WTC11 (cell line): Measurements from ENCODE around the gene TRPV5. TPM values are rescaled to one million over a fixed set of nuclear protein-coding genes. Genes with fewer than 3 reads are reported as not detected.

Experiments used
- ATAC-seq: fragments of 200-7000 bp; cut with Tn5 transposase; 2 replicates; pipeline ENCODE4 v1.10.0; 2021; ENCODE audit warnings: mild to moderate bottlenecking, moderate library complexity
- CTCF ChIA-PET: fragments of 300-600 bp; sonication (Branson Sonifier 250); formaldehyde crosslinking; loops from one replicate; lab custom pipeline; 2021; ENCODE audit warnings: antibody characterized with exemption; lab: Charles Lee
- POLR2A ChIA-PET: fragments of 350-600 bp; sonication (Branson Sonifier 250); formaldehyde crosslinking; loops from one replicate; lab custom pipeline; 2021; ENCODE audit warnings: antibody characterized with exemption; lab: Charles Lee
- DNase-seq: peaks from one replicate; pipeline ENCODE4 v3.0.0; 2021; ENCODE audit warnings: low spot score
- H3K27ac Mint-ChIP-seq: 2 replicates; pipeline ENCODE4 v1.8.0; 2021; ENCODE audit warnings: mixed read lengths
- H3K27me3 Mint-ChIP-seq: 2 replicates; pipeline ENCODE4 v1.8.0; 2021; ENCODE audit warnings: low read depth, mild to moderate bottlenecking, moderate library complexity, mixed read lengths
- H3K36me3 Mint-ChIP-seq: 2 replicates; pipeline ENCODE4 v1.8.0; 2021; ENCODE audit warnings: mixed read lengths
- H3K4me1 Mint-ChIP-seq: 2 replicates; pipeline ENCODE4 v1.8.0; 2022; ENCODE audit warnings: mixed read lengths
- H3K4me3 Mint-ChIP-seq: 2 replicates; pipeline ENCODE4 v1.8.0; 2021; ENCODE audit warnings: mild to moderate bottlenecking, moderate library complexity, mixed read lengths
- H3K9me3 Mint-ChIP-seq: 2 replicates; pipeline ENCODE4 v1.8.0; 2021; ENCODE audit warnings: mixed read lengths
- E2F4 ChIP-seq: sonication (generic); formaldehyde crosslinking; IDR thresholded peaks from 2 replicates; pipeline ENCODE4 v1.8.1; 2022; ENCODE audit warnings: low read depth, mild to moderate bottlenecking, moderate library complexity, missing genetic modification reagents, borderline replicate concordance
- FOXP1 ChIP-seq: sonication (generic); formaldehyde crosslinking; IDR thresholded peaks from 2 replicates; pipeline ENCODE4 v1.8.0; 2022; ENCODE audit warnings: missing genetic modification reagents, mild to moderate bottlenecking, moderate library complexity, borderline replicate concordance
- GABPB1 ChIP-seq: sonication (generic); formaldehyde crosslinking; IDR thresholded peaks from 2 replicates; pipeline ENCODE4 v1.8.1; 2023; ENCODE audit warnings: mild to moderate bottlenecking, missing genetic modification reagents
- HMGA2 ChIP-seq: fragments of 250-450 bp; sonication (Bioruptor Pico); IDR thresholded peaks from 2 replicates; pipeline ENCODE4 v1.4.0; 2021; ENCODE audit warnings: mild to moderate bottlenecking, moderate library complexity
- JUN ChIP-seq: sonication (generic); formaldehyde crosslinking; IDR thresholded peaks from 2 replicates; pipeline ENCODE4 v1.8.0; 2023; ENCODE audit warnings: mild to moderate bottlenecking, missing genetic modification reagents
- KAT7 ChIP-seq: sonication (generic); formaldehyde crosslinking; IDR thresholded peaks from 2 replicates; pipeline ENCODE4 v1.8.1; 2023; ENCODE audit warnings: missing genetic modification reagents, mild to moderate bottlenecking, borderline replicate concordance
- MXD4 ChIP-seq: fragments of 250-450 bp; sonication (Bioruptor Pico); IDR thresholded peaks from 2 replicates; pipeline ENCODE4 v1.8.0; 2021; ENCODE audit warnings: mild to moderate bottlenecking, moderate library complexity, borderline replicate concordance
- MYBL2 ChIP-seq: sonication (generic); formaldehyde crosslinking; IDR thresholded peaks from 2 replicates; pipeline ENCODE4 v1.8.1; 2023; ENCODE audit warnings: mild to moderate bottlenecking, moderate library complexity, missing genetic modification reagents
- NR2C2 ChIP-seq: sonication (generic); formaldehyde crosslinking; IDR thresholded peaks from 2 replicates; pipeline ENCODE4 v1.8.0; 2022; ENCODE audit warnings: mild to moderate bottlenecking, missing genetic modification reagents
- SOX15 ChIP-seq: fragments of 250-450 bp; sonication (Bioruptor Pico); IDR thresholded peaks from 2 replicates; pipeline ENCODE4 v1.9.0; 2021; ENCODE audit warnings: mild to moderate bottlenecking
- STAT6 ChIP-seq: sonication (generic); formaldehyde crosslinking; conservative IDR thresholded peaks from 2 replicates; pipeline ENCODE4 v1.8.1; 2023; ENCODE audit warnings: mild to moderate bottlenecking, low read depth, missing genetic modification reagents, moderate library complexity
- ZNF232 ChIP-seq: sonication (generic); formaldehyde crosslinking; IDR thresholded peaks from 2 replicates; pipeline ENCODE4 v1.8.0; 2022; ENCODE audit warnings: mild to moderate bottlenecking, missing genetic modification reagents
- ZNF396 ChIP-seq: fragments of 250-450 bp; sonication (Bioruptor Pico); IDR thresholded peaks from 2 replicates; pipeline ENCODE4 v1.8.0; 2021; ENCODE audit warnings: mild to moderate bottlenecking, moderate library complexity, borderline replicate concordance
- ZNF512 ChIP-seq: sonication (generic); formaldehyde crosslinking; IDR thresholded peaks from 2 replicates; pipeline ENCODE4 v1.8.1; 2022; ENCODE audit warnings: missing genetic modification reagents, borderline replicate concordance
- total RNA-seq: library from RNA; stranded (reverse); gene quantifications from 3 replicates; pipeline ENCODE4 v1.2.3, GENCODE V29; 2021
- TF ChIP-seq, protein P1 (sequence below): sonication (generic); formaldehyde crosslinking; IDR thresholded peaks from 2 replicates; pipeline ENCODE4 v1.8.0; 2022; ENCODE audit warnings: mild to moderate bottlenecking, missing genetic modification reagents
- TF ChIP-seq, protein P2 (sequence below): sonication (generic); formaldehyde crosslinking; conservative IDR thresholded peaks from 2 replicates; pipeline ENCODE4 v1.8.1; 2022; ENCODE audit warnings: mild to moderate bottlenecking, missing genetic modification reagents
- TF ChIP-seq, protein P3 (sequence below): sonication (generic); formaldehyde crosslinking; IDR thresholded peaks from 2 replicates; pipeline ENCODE4 v1.8.0; 2022; ENCODE audit warnings: mild to moderate bottlenecking, missing genetic modification reagents

The TRPV5 gene
- total RNA-seq, 1 experiment from 2014 or later, result not detected

DNA sequence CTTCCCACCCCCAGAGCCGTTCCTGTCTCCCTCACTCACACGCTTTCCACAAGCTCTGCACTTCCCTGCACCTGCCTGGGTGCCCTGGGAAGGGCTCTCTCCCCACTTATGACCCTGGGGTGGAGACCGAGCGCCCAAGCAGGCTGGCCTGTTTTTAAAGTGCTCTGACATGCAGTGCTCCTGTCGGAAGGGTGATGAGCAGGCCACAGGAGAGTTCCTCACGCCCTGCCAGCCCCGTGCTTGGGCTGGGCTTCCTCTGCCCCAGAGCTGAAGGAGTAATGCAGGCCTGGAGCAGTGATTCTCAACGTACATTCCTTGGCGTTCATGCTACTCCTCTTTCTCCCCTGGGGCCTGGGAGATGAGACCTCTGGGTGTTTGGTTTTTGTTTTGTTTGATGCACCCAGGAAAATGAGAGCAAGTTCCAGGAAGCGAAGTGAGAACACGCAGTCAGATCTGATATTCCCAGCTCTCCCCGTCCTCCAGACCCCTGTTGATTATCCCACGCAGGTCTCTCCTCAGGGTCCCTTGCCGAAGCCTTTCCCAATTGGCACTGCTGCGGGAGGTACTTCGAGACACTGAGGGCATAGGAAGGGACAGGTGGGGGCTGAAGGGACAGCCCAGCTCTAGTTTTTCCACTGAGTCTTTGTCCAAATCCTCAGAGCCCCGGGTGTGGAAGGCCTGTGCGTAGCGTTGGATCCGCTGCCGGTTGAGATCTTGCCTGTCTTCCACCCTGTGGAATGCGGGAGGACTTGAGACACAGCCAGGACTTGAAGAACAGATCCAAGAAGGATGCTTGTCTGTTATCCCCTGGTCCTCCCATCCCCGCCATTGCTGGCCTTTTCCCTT lies 62.1 kb downstream of the TRPV5 start:
- CTCF ChIA-PET, result interaction anchor here (1.0 to 4.4 kb wide), 7 partner anchors 10 to 344 kb away, joined by 3 to 36 read pairs (median 20); partner anchors contain the start of gene EPHB6
- DNase-seq, result no peak
- ATAC-seq, result no peak
- no peak for TF ChIP-seq ZNF512 (CRISPR knock-in tag)
- no peak for TF ChIP-seq STAT6 (CRISPR knock-in tag)
- no peak for TF ChIP-seq GABPB1 (CRISPR knock-in tag)
- no peak for TF ChIP-seq MXD4 (CRISPR knock-in tag)
- peaks cover 7% of the 10 kb centered on the region for H3K9me3 Mint-ChIP-seq
- POLR2A ChIA-PET, result no interaction called here
- H3K4me1 Mint-ChIP-seq, result peaks cover under 1% of the 10 kb centered on the region; the same call in 1 of the 2 replicates
- no peak overlapping the region for H3K4me3 Mint-ChIP-seq
- H3K27me3 Mint-ChIP-seq, result no peaks in the 10 kb centered on the region
- no peaks in the 10 kb centered on the region; the same call in 1 of the 2 replicates for H3K36me3 Mint-ChIP-seq
- H3K27ac Mint-ChIP-seq, result no peak overlapping the region

- Mint-ChIP-seq H3K27me3 (no peaks in the 10 kb centered on the region), H3K4me3 (no peak overlapping the region), H3K36me3 (no peaks in the 10 kb centered on the region; the same call in 1 of the 2 replicates), H3K9me3 (peaks cover 7% of the 10 kb centered on the region), H3K4me1 (peaks cover 9% of the 10 kb centered on the region; the same call in 1 of the 2 replicates), H3K27ac (no peak overlapping the region)
- ChIA-PET CTCF (interaction anchor here (1.0 to 4.4 kb wide), 3 partner anchors 11 to 132 kb away, joined by 3 to 34 read pairs (median 27); no protein-coding TSS in a partner anchor), POLR2A (no interaction called here)
- DNase-seq (no peak), ATAC-seq (no peak)
- TF ChIP-seq SOX15 (CRISPR knock-in tag) (no peak), JUN (CRISPR knock-in tag) (no peak), E2F4 (CRISPR knock-in tag) (no peak), FOXP1 (no peak), KAT7 (CRISPR knock-in tag) (no peak), ZNF232 (CRISPR knock-in tag) (no peak), HMGA2 (no peak), ZNF396 (CRISPR knock-in tag) (no peak), NR2C2 (CRISPR knock-in tag) (no peak), MYBL2 (CRISPR knock-in tag) (no peak)
- TF ChIP-seq, protein P1, sequence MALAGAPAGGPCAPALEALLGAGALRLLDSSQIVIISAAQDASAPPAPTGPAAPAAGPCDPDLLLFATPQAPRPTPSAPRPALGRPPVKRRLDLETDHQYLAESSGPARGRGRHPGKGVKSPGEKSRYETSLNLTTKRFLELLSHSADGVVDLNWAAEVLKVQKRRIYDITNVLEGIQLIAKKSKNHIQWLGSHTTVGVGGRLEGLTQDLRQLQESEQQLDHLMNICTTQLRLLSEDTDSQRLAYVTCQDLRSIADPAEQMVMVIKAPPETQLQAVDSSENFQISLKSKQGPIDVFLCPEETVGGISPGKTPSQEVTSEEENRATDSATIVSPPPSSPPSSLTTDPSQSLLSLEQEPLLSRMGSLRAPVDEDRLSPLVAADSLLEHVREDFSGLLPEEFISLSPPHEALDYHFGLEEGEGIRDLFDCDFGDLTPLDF (CRISPR knock-in tag), result no peak
- TF ChIP-seq, protein P2, sequence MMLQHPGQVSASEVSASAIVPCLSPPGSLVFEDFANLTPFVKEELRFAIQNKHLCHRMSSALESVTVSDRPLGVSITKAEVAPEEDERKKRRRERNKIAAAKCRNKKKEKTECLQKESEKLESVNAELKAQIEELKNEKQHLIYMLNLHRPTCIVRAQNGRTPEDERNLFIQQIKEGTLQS (CRISPR knock-in tag), result no peak
- TF ChIP-seq, protein P3, sequence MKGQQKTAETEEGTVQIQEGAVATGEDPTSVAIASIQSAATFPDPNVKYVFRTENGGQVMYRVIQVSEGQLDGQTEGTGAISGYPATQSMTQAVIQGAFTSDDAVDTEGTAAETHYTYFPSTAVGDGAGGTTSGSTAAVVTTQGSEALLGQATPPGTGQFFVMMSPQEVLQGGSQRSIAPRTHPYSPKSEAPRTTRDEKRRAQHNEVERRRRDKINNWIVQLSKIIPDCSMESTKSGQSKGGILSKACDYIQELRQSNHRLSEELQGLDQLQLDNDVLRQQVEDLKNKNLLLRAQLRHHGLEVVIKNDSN, result no peak
Measured at GRCh38 chr7:142870566-142871259, 62.8 kb downstream of the TRPV5 start.
